ENCODE data around the gene CPNE4. TPM values are rescaled to one million over a fixed set of nuclear protein-coding genes. Genes with fewer than 3 reads are reported as not detected.

Gene CPNE4
- total RNA-seq, 4 donors from 2014 or later, result 0.79 TPM; not detected in 3

DNA sequence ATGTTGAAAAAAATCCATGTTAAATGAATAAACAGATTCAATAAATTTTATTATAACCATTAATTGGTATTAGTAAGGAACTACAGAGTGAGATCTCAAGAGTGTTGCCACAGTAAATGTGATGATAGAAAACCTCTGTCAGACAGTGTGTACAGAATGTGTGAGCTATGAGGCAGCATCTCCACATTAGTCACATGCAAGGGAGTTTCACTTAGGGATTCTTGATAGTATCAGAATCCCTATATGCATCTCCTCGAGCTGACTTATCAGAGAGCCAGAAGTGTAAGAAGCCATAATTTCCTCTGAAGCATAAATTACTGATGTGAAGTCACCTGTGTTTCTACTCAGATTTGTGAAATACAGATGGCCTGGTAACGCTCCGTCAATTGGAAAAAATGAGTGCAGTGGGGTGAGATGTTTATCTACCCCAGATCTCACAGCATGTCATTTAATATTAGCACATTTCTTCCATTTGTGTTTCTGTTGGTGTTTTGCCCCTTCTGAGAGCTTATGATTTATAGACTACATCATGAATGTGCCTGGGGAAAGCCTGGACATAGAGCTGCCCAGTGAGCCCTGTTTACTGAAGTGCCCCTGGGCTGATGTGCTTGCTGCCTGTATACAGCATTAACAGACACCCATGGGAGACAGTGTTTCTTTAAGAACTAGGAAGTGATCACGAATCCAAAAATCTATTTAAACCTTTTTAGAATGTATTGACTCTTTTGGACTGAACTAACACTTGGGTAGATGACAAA is 262.4 kb downstream of the CPNE4 start:
- TF ChIP-seq, protein P1, sequence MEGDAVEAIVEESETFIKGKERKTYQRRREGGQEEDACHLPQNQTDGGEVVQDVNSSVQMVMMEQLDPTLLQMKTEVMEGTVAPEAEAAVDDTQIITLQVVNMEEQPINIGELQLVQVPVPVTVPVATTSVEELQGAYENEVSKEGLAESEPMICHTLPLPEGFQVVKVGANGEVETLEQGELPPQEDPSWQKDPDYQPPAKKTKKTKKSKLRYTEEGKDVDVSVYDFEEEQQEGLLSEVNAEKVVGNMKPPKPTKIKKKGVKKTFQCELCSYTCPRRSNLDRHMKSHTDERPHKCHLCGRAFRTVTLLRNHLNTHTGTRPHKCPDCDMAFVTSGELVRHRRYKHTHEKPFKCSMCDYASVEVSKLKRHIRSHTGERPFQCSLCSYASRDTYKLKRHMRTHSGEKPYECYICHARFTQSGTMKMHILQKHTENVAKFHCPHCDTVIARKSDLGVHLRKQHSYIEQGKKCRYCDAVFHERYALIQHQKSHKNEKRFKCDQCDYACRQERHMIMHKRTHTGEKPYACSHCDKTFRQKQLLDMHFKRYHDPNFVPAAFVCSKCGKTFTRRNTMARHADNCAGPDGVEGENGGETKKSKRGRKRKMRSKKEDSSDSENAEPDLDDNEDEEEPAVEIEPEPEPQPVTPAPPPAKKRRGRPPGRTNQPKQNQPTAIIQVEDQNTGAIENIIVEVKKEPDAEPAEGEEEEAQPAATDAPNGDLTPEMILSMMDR (IDR thresholded peaks at IDR 0.05), result no peak
- ATAC-seq (ENCODE audit: low FRiP score) (no peak), DNase-seq (ENCODE audit: low spot score) (no peak)

DNA sequence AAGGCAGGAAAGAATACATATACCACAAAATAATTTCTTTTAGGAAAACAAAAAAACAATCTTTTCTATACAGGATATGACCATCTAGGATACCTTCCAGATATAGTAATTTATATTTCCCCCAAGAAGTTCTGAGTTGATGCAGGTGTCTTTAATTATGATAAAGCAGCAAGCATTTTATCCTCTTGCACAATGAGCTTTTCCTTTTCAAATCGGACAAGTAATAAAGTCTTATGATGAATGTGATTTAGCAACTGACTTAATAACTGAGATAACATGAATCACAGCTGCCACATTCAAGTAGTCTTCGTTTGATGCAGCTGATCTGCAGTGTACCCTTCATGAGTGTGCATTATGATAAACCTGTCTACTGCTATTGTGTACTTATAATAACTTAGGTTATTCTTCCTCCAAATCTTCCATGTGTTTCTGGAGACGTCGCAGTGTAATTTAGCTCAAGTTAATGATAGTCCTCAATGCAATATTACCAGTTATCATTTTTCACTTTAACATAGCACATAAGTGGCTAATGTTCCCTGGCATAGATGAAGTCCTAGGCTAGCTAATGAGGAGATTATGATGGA is 271.7 kb downstream of the CPNE4 start:
- DNase-seq (ENCODE audit: low spot score) (no peak), ATAC-seq (ENCODE audit: low FRiP score) (no peak)
- TF ChIP-seq, protein P1 (IDR thresholded peaks at IDR 0.05), result no peak

DNA sequence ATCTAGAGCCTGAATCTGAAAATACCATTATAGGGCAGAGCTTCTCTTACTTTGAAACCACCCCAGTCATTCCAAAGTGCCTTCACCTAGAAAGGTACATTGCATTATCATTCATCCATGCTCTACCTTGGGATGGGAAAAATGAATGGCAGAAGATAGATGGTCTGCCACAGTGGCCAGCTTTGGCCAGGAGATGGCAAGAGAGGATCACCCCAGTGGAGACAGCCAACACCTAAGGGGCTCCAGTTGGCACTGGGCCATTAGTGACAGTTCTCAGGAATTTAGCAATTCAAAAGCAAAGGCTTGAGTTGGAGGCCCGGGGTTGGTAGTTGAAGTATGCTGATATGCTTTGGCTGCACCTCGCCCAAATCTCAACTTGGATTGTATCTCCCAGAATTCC is 278.4 kb downstream of the CPNE4 start:
- TF ChIP-seq, protein P1 (IDR thresholded peaks at IDR 0.05), result no peak
- no peak for DNase-seq (ENCODE audit: low spot score)
- ATAC-seq (ENCODE audit: low FRiP score), result no peak

DNA sequence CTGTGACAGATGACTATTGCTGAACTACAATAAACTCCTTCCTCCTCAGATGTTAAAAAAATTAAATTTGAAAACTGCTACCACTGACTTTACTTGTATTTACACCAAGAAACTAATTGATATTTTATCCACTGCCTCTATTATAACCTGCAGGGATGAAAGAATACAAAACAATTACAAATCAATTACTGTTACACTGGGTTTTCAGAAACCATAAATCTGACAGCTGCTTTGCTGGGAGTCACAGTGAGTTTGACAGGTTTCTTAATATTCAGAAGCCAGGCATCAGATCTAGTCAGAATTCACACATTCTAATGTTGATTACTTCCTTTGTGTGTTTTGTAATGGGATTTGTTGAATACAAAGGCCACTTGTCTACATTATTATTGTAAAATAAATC is 279.4 kb downstream of the CPNE4 start:
- TF ChIP-seq, protein P1 (IDR thresholded peaks at IDR 0.05), result no peak
- ATAC-seq (ENCODE audit: low FRiP score), result no peak
- no peak for DNase-seq (ENCODE audit: low spot score)

DNA sequence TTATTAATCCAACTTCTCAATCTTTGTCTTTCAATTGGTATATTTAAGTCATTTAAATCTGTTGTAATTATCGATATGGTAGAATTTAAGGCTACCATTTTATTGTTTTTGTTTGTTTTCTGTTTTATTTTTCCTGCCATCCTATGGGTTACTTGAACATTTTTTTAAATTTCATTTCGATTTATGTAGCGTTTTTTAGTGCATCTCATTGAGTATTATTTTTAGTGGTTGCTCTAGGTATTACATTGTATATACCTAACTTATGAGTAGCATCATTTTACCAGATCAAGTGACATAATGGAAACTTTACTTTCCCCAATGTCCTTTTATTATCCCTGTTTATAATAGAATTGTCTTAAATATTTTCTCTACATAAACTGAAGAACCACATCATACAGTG is 284.6 kb downstream of the CPNE4 start:
- TF ChIP-seq, protein P1 (IDR thresholded peaks at IDR 0.05), result no peak
- DNase-seq (ENCODE audit: low spot score) (no peak), ATAC-seq (ENCODE audit: low FRiP score) (no peak)

DNA sequence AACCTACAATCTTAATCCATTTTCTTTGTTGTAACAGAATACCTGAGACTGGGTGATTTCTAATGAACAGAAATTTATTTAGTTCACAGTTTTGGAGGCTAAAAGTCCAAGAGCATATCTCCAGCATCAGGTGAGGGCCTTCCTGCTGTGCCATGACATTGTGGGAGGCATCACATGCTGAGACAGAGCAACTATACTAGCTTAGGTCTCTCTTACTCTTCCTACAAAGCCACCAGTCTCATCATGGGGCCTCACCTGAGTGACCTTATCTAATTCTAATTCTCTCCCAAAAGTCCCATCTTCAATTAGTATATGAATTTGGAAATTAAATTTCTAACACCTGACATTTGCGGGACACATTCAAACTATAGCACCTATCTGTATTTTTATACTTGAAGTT is 285.0 kb downstream of the CPNE4 start:
- no peak for ATAC-seq (ENCODE audit: low FRiP score)
- no peak for DNase-seq (ENCODE audit: low spot score)
- TF ChIP-seq, protein P1 (IDR thresholded peaks at IDR 0.05), result no peak

DNA sequence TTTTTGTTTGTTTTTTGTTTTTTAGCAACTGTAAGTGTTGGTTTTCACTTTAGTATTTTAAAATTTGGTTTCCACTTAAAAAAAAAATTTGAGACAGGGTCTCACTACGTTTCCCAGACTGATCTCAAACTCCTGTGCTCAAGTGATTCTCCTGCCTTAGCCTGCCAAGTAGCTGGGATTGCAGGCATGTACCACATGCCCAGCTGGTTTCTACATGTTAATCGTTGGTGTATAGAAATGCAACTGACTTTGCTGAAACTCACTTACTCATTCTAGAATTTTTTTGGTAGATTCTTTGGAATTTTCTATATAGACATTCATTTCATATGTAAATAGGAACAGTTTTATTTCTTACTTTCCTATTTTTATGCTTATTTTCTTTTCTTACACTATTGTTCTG is 287.3 kb downstream of the CPNE4 start:
- DNase-seq (ENCODE audit: low spot score) (no peak), ATAC-seq (ENCODE audit: low FRiP score) (no peak)
- TF ChIP-seq, protein P1 (IDR thresholded peaks at IDR 0.05), result no peak
